Neural crest cell (in vitro differentiated cells): Measurements from ENCODE around the gene TCTN1. TPM values are rescaled to one million over a fixed set of nuclear protein-coding genes. Genes with fewer than 3 reads are reported as not detected.
A peak's percentile ranks its signal among the peaks of the same experiment; 100 is the strongest.
"Not testable (repeated sequence)": the region's sequence is repeated elsewhere in the genome, so short reads cannot be mapped to it uniquely, and the experiment has no call there.

Source experiments
- DNase-seq: peaks from one replicate; pipeline ENCODE4 v3.0.0; 2021; ENCODE audit warnings: low read depth, mixed read lengths, low spot score
- H3K27ac Mint-ChIP-seq: one replicate; pipeline ENCODE4 v1.8.0; 2021; ENCODE audit warnings: mild to moderate bottlenecking, mixed read lengths; ENCODE audit not compliant: unreplicated experiment
- H3K27me3 Mint-ChIP-seq: 2 replicates; pipeline ENCODE4 v1.8.0; 2021; ENCODE audit warnings: low read depth, mild to moderate bottlenecking, mixed read lengths
- H3K36me3 Mint-ChIP-seq: 2 replicates; pipeline ENCODE4 v1.8.0; 2021; ENCODE audit warnings: low read depth, mild to moderate bottlenecking, mixed read lengths
- H3K4me1 Mint-ChIP-seq: 2 replicates; pipeline ENCODE4 v1.8.0; 2021; ENCODE audit warnings: mixed read lengths
- H3K4me3 Mint-ChIP-seq: one replicate; pipeline ENCODE4 v1.8.0; 2021; ENCODE audit warnings: mild to moderate bottlenecking, mixed read lengths
- H3K9me3 Mint-ChIP-seq: 2 replicates; pipeline ENCODE4 v1.8.0; 2021; ENCODE audit warnings: mixed read lengths
- CTCF ChIP-seq: fragments of 200-600 bp; sonication (generic); conservative IDR thresholded peaks from 2 replicates; pipeline ENCODE4 v1.5.0; 2021; ENCODE audit warnings: antibody characterized with exemption, mild to moderate bottlenecking
- long read RNA-seq: library from polyadenylated mRNA; unstranded; transcript quantifications from one replicate; pipeline ENCODE4 v2.0.0, GENCODE V29; 2020
- total RNA-seq: library from RNA; stranded (reverse); gene quantifications from 2 replicates; pipeline ENCODE4 v1.2.1, GENCODE V29; 2021

TCTN1 gene
- 58.1 and 59.1 TPM in 2 replicates for total RNA-seq
- long read RNA-seq, transcript TCTN1-225 (15 exons, 2,309 nt): major isoform, 22 of 64 reads
- long read RNA-seq, partial matches to known transcripts: 8 of 64 reads
- long read RNA-seq, other reads (novel, unspliced or antisense): 23 of 64 reads

DNA sequence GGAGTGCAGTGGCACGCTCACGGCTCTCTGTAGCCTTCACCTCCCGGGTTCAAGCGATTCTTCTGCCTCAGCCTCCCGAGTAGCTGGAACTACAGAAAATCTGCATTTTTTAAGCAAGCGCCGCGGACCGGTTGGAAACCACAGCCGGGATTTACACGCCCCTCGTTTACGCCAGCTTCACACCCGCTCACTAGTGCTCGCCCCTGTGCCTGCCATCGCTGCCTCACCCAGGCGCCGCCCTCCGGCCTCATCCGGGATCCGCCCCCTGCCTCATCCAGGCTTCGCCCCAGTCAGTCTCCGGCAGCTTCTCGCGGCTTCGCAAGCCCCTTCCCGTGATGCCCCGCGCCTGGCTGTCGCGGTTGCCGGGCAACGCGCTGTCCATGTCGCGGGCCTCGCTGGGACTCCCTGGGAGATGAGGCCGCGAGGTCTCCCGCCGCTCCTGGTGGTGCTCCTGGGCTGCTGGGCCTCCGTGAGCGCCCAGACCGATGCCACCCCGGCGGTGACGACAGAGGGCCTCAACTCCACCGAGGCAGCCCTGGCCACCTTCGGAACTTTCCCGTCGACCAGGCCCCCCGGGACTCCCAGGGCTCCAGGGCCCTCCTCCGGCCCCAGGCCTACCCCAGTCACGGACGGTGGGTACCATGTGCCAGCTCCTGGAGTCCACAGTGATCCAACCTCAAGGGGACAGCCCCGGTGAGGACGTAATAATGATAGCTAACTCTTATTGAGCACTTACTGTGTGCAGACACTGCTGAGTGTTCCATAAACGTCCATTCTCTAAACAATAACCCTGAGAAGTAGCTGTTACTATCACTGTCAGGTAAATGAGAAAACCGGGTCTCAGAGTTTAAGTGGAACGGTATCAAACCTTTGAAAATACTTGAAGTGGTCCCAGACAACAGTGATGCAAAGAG, at the start of gene TCTN1:
Gene TCTN1, plus strand, starts transcription at position 359 of the 914 bp plus-strand sequence. Its CDS starts 54 bp downstream, at position 413.
- no peak for TF ChIP-seq CTCF
- H3K4me3 Mint-ChIP-seq: peak within 1 kb of the TSS; percentile 89
- no peaks in the 10 kb centered on the region for H3K36me3 Mint-ChIP-seq
- peak within 1 kb of the TSS; percentile 89 for H3K27ac Mint-ChIP-seq
- no peaks in the 10 kb centered on the region for H3K9me3 Mint-ChIP-seq
- peaks cover 9% of the 10 kb centered on the region for H3K4me1 Mint-ChIP-seq
- no peaks in the 10 kb centered on the region for H3K27me3 Mint-ChIP-seq
- peak; percentile 97 for DNase-seq

GRCh38 chr12:110564471-110564991, 49.4 kb upstream of the TCTN1 start:
- H3K4me3 Mint-ChIP-seq: no peak overlapping the region
- H3K27ac Mint-ChIP-seq: no peak overlapping the region
- H3K4me1 Mint-ChIP-seq: peaks cover 41% of the 10 kb centered on the region
- no peaks in the 10 kb centered on the region for H3K36me3 Mint-ChIP-seq
- no peaks in the 10 kb centered on the region for H3K9me3 Mint-ChIP-seq
- no peak for DNase-seq
- no peaks in the 10 kb centered on the region for H3K27me3 Mint-ChIP-seq
- no peak for TF ChIP-seq CTCF

DNA sequence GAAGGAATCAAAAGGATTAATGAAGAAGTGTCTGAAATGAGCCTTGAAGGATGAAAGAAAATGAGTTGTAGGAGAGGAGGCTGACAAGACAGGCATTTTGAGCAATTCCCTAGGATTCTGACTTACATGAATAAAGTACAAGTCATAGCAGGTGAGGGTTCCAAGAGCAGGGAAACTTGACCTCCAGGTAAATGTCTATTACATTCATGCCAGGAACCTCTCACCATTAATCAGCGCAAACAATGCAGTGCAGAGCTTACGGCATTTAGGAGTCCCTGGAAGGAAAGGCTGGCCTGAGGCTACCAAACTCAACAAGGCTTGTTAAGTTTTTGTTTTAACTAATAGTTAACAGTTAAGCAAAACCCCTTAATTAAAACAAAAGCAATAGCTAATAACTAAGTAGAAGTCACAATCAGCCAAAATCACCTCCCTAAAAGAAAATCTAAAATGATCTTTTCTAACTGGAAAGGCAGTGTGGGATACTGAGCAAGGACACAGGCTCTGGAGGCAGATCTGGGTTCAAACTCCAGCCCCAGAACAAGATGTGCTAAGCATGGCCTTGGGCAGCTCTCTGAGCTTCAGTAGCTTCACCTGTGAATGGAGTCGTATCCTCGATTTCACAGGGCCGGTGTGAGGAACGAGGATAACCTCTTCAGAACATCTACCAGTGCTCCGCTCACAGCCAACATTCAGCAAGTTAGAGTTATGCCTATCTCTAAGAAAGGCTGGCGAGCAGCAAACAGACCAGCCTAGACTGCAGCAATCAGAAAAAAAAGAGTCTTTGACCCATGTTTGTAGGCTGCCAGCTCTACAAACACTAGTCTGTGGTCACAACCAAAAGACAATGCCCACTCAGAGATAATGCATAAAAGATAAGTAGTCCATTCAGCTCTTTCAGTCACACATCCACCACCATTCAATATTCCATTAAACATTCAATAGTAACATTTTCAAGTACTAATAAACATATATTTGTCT, 47.7 kb upstream of the TCTN1 start:
- TF ChIP-seq CTCF: no peak
- Mint-ChIP-seq H3K27ac (no peak overlapping the region), H3K36me3 (peaks cover 3% of the 10 kb centered on the region), H3K4me3 (no peak overlapping the region), H3K4me1 (peaks cover 32% of the 10 kb centered on the region), H3K27me3 (no peaks in the 10 kb centered on the region), H3K9me3 (no peaks in the 10 kb centered on the region)
- DNase-seq: no peak

- Mint-ChIP-seq H3K4me1 (peaks cover 27% of the 10 kb centered on the region), H3K36me3 (peaks cover 9% of the 10 kb centered on the region), H3K4me3 (no peak overlapping the region), H3K27ac (no peak overlapping the region), H3K9me3 (peaks cover 3% of the 10 kb centered on the region), H3K27me3 (no peaks in the 10 kb centered on the region)
- no peak for DNase-seq
- TF ChIP-seq CTCF: no peak
Measured at GRCh38 chr12:110566993-110567392, 46.9 kb upstream of the TCTN1 start.

- TF ChIP-seq CTCF: no peak
- Mint-ChIP-seq H3K9me3 (peaks cover 5% of the 10 kb centered on the region), H3K27me3 (no peaks in the 10 kb centered on the region), H3K27ac (no peak overlapping the region), H3K4me3 (no peak overlapping the region), H3K4me1 (peaks cover 27% of the 10 kb centered on the region), H3K36me3 (peaks cover 13% of the 10 kb centered on the region)
- DNase-seq: no peak
Measured at GRCh38 chr12:110568752-110569151, 45.2 kb upstream of the TCTN1 start.

DNA sequence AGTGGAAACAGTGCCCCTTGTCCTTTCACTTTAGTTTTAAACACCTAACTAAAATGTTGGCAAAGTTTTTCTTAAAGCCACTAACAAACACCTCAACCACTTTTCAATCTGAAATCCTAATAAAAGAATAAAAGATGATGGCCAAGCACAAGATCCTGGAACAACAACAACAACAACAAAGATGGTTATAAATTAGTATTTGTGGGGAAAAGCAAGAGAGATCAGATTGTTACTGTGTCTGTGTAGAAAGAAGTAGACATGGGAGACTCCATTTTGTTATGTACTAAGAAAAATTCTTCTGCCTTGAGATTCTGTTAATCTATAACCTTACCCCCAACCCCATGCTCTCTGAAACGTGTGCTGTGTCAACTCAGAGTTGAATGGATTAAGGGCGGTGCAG, 44.1 kb upstream of the TCTN1 start:
- not testable (repeated sequence) for H3K27me3 Mint-ChIP-seq, H3K27ac Mint-ChIP-seq, H3K4me3 Mint-ChIP-seq, H3K9me3 Mint-ChIP-seq, DNase-seq
- peaks cover 21% of the 10 kb centered on the region for H3K4me1 Mint-ChIP-seq
- peaks cover 13% of the 10 kb centered on the region for H3K36me3 Mint-ChIP-seq

- not testable (repeated sequence) for H3K4me3 Mint-ChIP-seq, H3K9me3 Mint-ChIP-seq, DNase-seq, H3K27me3 Mint-ChIP-seq, H3K27ac Mint-ChIP-seq
- Mint-ChIP-seq H3K36me3 (peaks cover 13% of the 10 kb centered on the region), H3K4me1 (peaks cover 26% of the 10 kb centered on the region)
Measured at GRCh38 chr12:110570798-110571197, 43.1 kb upstream of the TCTN1 start.
